Measurements from ENCODE around the gene CYB561A3. TPM values are rescaled to one million over a fixed set of nuclear protein-coding genes. Genes with fewer than 3 reads are reported as not detected.
A peak's percentile ranks its signal among the peaks of the same experiment; 100 is the strongest.

Gene CYB561A3
- total RNA-seq, 1 donor from 2014 or later: 26.4 TPM

GRCh38 chr11:61404641-61405040 lies 43.0 kb upstream of the CYB561A3 start:
- DNase-seq (ENCODE audit: low read depth): peak; percentile 46
- peaks cover 60% of the 10 kb centered on the region for H3K36me3 ChIP-seq (ENCODE audit: insufficient read depth, low read length)
- no peaks in the 10 kb centered on the region for H3K9me3 Mint-ChIP-seq (ENCODE audit: unreplicated experiment)
- H3K36me3 Mint-ChIP-seq (ENCODE audit: low read depth, unreplicated experiment): peaks cover 12% of the 10 kb centered on the region
- H3K9ac ChIP-seq (ENCODE audit: low read length): peak overlapping the region; percentile 42
- TF ChIP-seq EZH2 (IDR thresholded peaks at IDR 0.05; ENCODE audit: insufficient read depth, low read length): no peak
- no peak for TF ChIP-seq CTCF (IDR thresholded peaks at IDR 0.05; ENCODE audit: insufficient read depth, low read depth, low read length)
- peaks cover 4% of the 10 kb centered on the region for H3K79me2 ChIP-seq (ENCODE audit: insufficient read depth, low read length)
- peak overlapping the region; percentile 90 for H3K27ac Mint-ChIP-seq (ENCODE audit: unreplicated experiment)
- H3K4me3 ChIP-seq (ENCODE audit: insufficient read depth, low read depth, low read length): no peak overlapping the region
- peak overlapping the region; percentile 56 for H3K4me3 Mint-ChIP-seq (ENCODE audit: unreplicated experiment)
- peaks cover 26% of the 10 kb centered on the region for H3K4me1 Mint-ChIP-seq (ENCODE audit: low read depth, unreplicated experiment)
- peak overlapping the region; percentile 5 for H3K4me2 ChIP-seq (ENCODE audit: low read length)
- no peak overlapping the region for H2AFZ ChIP-seq (ENCODE audit: low read depth, low read length)
- H4K20me1 ChIP-seq (ENCODE audit: insufficient read depth, low read length): peaks cover 42% of the 10 kb centered on the region
- peaks cover 3% of the 10 kb centered on the region for H3K4me1 ChIP-seq (ENCODE audit: insufficient read depth, low read length)
- FAIRE-seq: no peak
- no peaks in the 10 kb centered on the region for H3K27me3 ChIP-seq (ENCODE audit: insufficient read depth, low read length)
- H3K9me3 ChIP-seq (ENCODE audit: insufficient read depth, low read depth, low read length): no peaks in the 10 kb centered on the region
- peak overlapping the region; percentile 54 for H3K27ac ChIP-seq (ENCODE audit: low read depth, low read length)
- no peaks in the 10 kb centered on the region for H3K27me3 Mint-ChIP-seq (ENCODE audit: low read depth, unreplicated experiment)

- H3K27ac ChIP-seq (ENCODE audit: low read depth, low read length): peak overlapping the region; percentile 54
- H3K27me3 ChIP-seq (ENCODE audit: insufficient read depth, low read length): no peaks in the 10 kb centered on the region
- DNase-seq (ENCODE audit: low read depth): no peak
- FAIRE-seq: no peak
- peak overlapping the region; percentile 90 for H3K27ac Mint-ChIP-seq (ENCODE audit: unreplicated experiment)
- H2AFZ ChIP-seq (ENCODE audit: low read depth, low read length): no peak overlapping the region
- peaks cover 42% of the 10 kb centered on the region for H4K20me1 ChIP-seq (ENCODE audit: insufficient read depth, low read length)
- TF ChIP-seq EZH2 (IDR thresholded peaks at IDR 0.05; ENCODE audit: insufficient read depth, low read length) (no peak), CTCF (IDR thresholded peaks at IDR 0.05; ENCODE audit: insufficient read depth, low read depth, low read length) (no peak)
- H3K4me3 Mint-ChIP-seq (ENCODE audit: unreplicated experiment): no peak overlapping the region
- peaks cover 60% of the 10 kb centered on the region for H3K36me3 ChIP-seq (ENCODE audit: insufficient read depth, low read length)
- H3K36me3 Mint-ChIP-seq (ENCODE audit: low read depth, unreplicated experiment): peaks cover 12% of the 10 kb centered on the region
- no peaks in the 10 kb centered on the region for H3K27me3 Mint-ChIP-seq (ENCODE audit: low read depth, unreplicated experiment)
- peaks cover 26% of the 10 kb centered on the region for H3K4me1 Mint-ChIP-seq (ENCODE audit: low read depth, unreplicated experiment)
- H3K4me2 ChIP-seq (ENCODE audit: low read length): peak overlapping the region; percentile 5
- H3K79me2 ChIP-seq (ENCODE audit: insufficient read depth, low read length): peaks cover 4% of the 10 kb centered on the region
- H3K9ac ChIP-seq (ENCODE audit: low read length): peak overlapping the region; percentile 22
- no peaks in the 10 kb centered on the region for H3K9me3 Mint-ChIP-seq (ENCODE audit: unreplicated experiment)
- H3K9me3 ChIP-seq (ENCODE audit: insufficient read depth, low read depth, low read length): no peaks in the 10 kb centered on the region
- no peak overlapping the region for H3K4me3 ChIP-seq (ENCODE audit: insufficient read depth, low read depth, low read length)
- H3K4me1 ChIP-seq (ENCODE audit: insufficient read depth, low read length): peaks cover 3% of the 10 kb centered on the region
These were observed 42.4 kb upstream of the CYB561A3 start for GRCh38 chr11:61404103-61404502.

- Mint-ChIP-seq H3K27me3 (ENCODE audit: low read depth, unreplicated experiment) (no peaks in the 10 kb centered on the region), H3K9me3 (ENCODE audit: unreplicated experiment) (no peaks in the 10 kb centered on the region), H3K36me3 (ENCODE audit: low read depth, unreplicated experiment) (peaks cover 14% of the 10 kb centered on the region), H3K4me3 (ENCODE audit: unreplicated experiment) (no peak overlapping the region), H3K27ac (ENCODE audit: unreplicated experiment) (peak overlapping the region; percentile 90), H3K4me1 (ENCODE audit: low read depth, unreplicated experiment) (peaks cover 26% of the 10 kb centered on the region)
- H3K9me3 ChIP-seq (ENCODE audit: insufficient read depth, low read depth, low read length): no peaks in the 10 kb centered on the region
- H2AFZ ChIP-seq (ENCODE audit: low read depth, low read length): no peak overlapping the region
- H3K79me2 ChIP-seq (ENCODE audit: insufficient read depth, low read length): peaks cover 4% of the 10 kb centered on the region
- peak overlapping the region; percentile 54 for H3K27ac ChIP-seq (ENCODE audit: low read depth, low read length)
- peaks cover 3% of the 10 kb centered on the region for H3K4me1 ChIP-seq (ENCODE audit: insufficient read depth, low read length)
- no peak for TF ChIP-seq CTCF (IDR thresholded peaks at IDR 0.05; ENCODE audit: insufficient read depth, low read depth, low read length)
- no peak for TF ChIP-seq EZH2 (IDR thresholded peaks at IDR 0.05; ENCODE audit: insufficient read depth, low read length)
- no peak overlapping the region for H3K9ac ChIP-seq (ENCODE audit: low read length)
- H4K20me1 ChIP-seq (ENCODE audit: insufficient read depth, low read length): peaks cover 39% of the 10 kb centered on the region
- no peaks in the 10 kb centered on the region for H3K27me3 ChIP-seq (ENCODE audit: insufficient read depth, low read length)
- DNase-seq (ENCODE audit: low read depth) (no peak), FAIRE-seq (no peak)
- H3K36me3 ChIP-seq (ENCODE audit: insufficient read depth, low read length): peaks cover 57% of the 10 kb centered on the region
- H3K4me3 ChIP-seq (ENCODE audit: insufficient read depth, low read depth, low read length): no peak overlapping the region
- H3K4me2 ChIP-seq (ENCODE audit: low read length): no peak overlapping the region
These were observed 42.0 kb upstream of the CYB561A3 start for GRCh38 chr11:61403658-61404057.

Data from astrocyte (in vitro differentiated cells and primary cell).